Mesendoderm (in vitro differentiated cells): ENCODE measurements around the gene SLC48A1.

Experiments used
- DNase-seq: peaks from one replicate; pipeline ENCODE4 v3.0.0; 2013
- H2AK5ac ChIP-seq: 2 replicates; pipeline ENCODE4 v1.6.1; 2013; ENCODE audit warnings: low read length, inconsistent platforms
- H2BK120ac ChIP-seq: 2 replicates; pipeline ENCODE4 v1.6.1; 2013; ENCODE audit warnings: low read depth, mild to moderate bottlenecking, low read length, moderate library complexity, mixed read lengths
- H2BK15ac ChIP-seq: replicated peaks from 2 replicates; pipeline ENCODE4 v1.6.1; 2013; ENCODE audit warnings: low read depth, mild to moderate bottlenecking, moderate library complexity
- H2BK5ac ChIP-seq: 2 replicates; pipeline ENCODE4 v1.6.1; 2013; ENCODE audit warnings: low read length, inconsistent platforms
- H3K18ac ChIP-seq: 2 replicates; pipeline ENCODE4 v1.6.1; 2013; ENCODE audit warnings: mild to moderate bottlenecking, low read length, mixed read lengths
- H3K23ac ChIP-seq: one replicate; pipeline ENCODE4 v1.6.1; 2013; ENCODE audit warnings: low read length
- H3K27ac ChIP-seq: 2 replicates; pipeline ENCODE4 v1.5.1; 2013; ENCODE audit warnings: low read depth, mild to moderate bottlenecking, inconsistent platforms, low read length, moderate library complexity
- H3K27me3 ChIP-seq: 2 replicates; pipeline ENCODE4 v1.6.1; 2013; ENCODE audit warnings: low read length, control low read depth, mild to moderate bottlenecking, inconsistent platforms; ENCODE audit not compliant: insufficient read depth, poor library complexity
- H3K36me3 ChIP-seq: 2 replicates; pipeline ENCODE4 v1.6.1; 2013; ENCODE audit warnings: low read length, inconsistent platforms; ENCODE audit not compliant: control insufficient read depth, insufficient read depth
- H3K4ac ChIP-seq: one replicate; pipeline ENCODE4 v1.6.1; 2013; ENCODE audit warnings: low read depth, mild to moderate bottlenecking, low read length, moderate library complexity
- H3K4me1 ChIP-seq: 2 replicates; pipeline ENCODE4 v1.6.1; 2013; ENCODE audit warnings: low read depth, low read length, inconsistent platforms; ENCODE audit not compliant: control insufficient read depth
- H3K4me2 ChIP-seq: 2 replicates; pipeline ENCODE4 v1.6.1; 2013; ENCODE audit warnings: low read length
- H3K4me3 ChIP-seq: 2 replicates; pipeline ENCODE4 v1.5.1; 2013; ENCODE audit warnings: mild to moderate bottlenecking, low read length
- H3K56ac ChIP-seq: one replicate; pipeline ENCODE4 v1.6.1; 2013; ENCODE audit warnings: low read length
- H3K79me1 ChIP-seq: 2 replicates; pipeline ENCODE4 v1.6.1; 2013; ENCODE audit warnings: low read length, inconsistent platforms
- H3K79me2 ChIP-seq: 2 replicates; pipeline ENCODE4 v1.6.1; 2013; ENCODE audit warnings: mild to moderate bottlenecking, low read length; ENCODE audit not compliant: control insufficient read depth, insufficient read depth
- H3K9ac ChIP-seq: 2 replicates; pipeline ENCODE4 v1.6.1; 2013; ENCODE audit warnings: low read length, inconsistent platforms
- H4K5ac ChIP-seq: one replicate; pipeline ENCODE4 v1.6.1; 2013; ENCODE audit warnings: low read length
- H4K8ac ChIP-seq: one replicate; pipeline ENCODE4 v1.6.1; 2013; ENCODE audit warnings: low read depth, mild to moderate bottlenecking, control low read depth, low read length, moderate library complexity
- WGBS: extraction: QIAGEN DNeasy Blood & Tissue Kit; methylation state at CpG from one replicate; pipeline ENCODE4 v1.1.7; 2013; ENCODE audit warnings: low lambda C conversion rate, missing lambda C conversion rate; ENCODE audit not compliant: insufficient coverage; ENCODE audit errors: extremely low coverage; 5-methylcytosine and 5-hydroxymethylcytosine counted together

The SLC48A1 gene

DNA sequence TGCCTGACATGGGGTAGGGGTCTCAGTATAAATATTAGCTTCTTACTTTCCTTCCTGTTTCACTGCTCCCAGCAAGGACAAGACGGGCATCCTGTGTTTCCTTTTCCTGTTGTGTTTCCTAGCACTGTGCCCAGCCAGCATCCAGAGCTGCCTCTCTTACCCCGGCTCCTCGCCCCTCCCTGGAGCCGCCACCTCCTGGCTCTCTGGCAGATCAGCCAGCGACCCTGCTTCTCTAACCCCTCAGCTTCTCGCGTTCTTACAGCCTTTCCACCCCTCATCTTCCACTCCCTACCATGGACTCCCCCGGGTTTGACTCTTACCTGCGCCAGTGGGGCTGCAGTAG is 28.8 kb downstream of the SLC48A1 start:
- DNase-seq = no peak
- H3K9ac ChIP-seq = no peak overlapping the region
- H3K79me2 ChIP-seq = peaks cover 74% of the 10 kb centered on the region
- H3K27me3 ChIP-seq = no peaks in the 10 kb centered on the region
- H3K18ac ChIP-seq = no peak overlapping the region
- no peak overlapping the region for H3K56ac ChIP-seq
- no peak overlapping the region for H3K4me3 ChIP-seq
- no CpG with 5 or more reads among the region's 9 CpGs for WGBS
- no peak overlapping the region for H4K8ac ChIP-seq
- no peak overlapping the region for H3K27ac ChIP-seq
- H3K4ac ChIP-seq = no peak overlapping the region
- no peak overlapping the region for H2BK15ac ChIP-seq
- no peak overlapping the region for H4K5ac ChIP-seq
- peaks cover 9% of the 10 kb centered on the region for H3K4me1 ChIP-seq
- no peak overlapping the region for H2BK5ac ChIP-seq
- H3K36me3 ChIP-seq = peaks cover 5% of the 10 kb centered on the region
- H3K4me2 ChIP-seq = no peak overlapping the region
- H2AK5ac ChIP-seq = no peak overlapping the region
- H3K23ac ChIP-seq = no peak overlapping the region
- no peak overlapping the region for H2BK120ac ChIP-seq
- peaks cover 46% of the 10 kb centered on the region for H3K79me1 ChIP-seq

DNA sequence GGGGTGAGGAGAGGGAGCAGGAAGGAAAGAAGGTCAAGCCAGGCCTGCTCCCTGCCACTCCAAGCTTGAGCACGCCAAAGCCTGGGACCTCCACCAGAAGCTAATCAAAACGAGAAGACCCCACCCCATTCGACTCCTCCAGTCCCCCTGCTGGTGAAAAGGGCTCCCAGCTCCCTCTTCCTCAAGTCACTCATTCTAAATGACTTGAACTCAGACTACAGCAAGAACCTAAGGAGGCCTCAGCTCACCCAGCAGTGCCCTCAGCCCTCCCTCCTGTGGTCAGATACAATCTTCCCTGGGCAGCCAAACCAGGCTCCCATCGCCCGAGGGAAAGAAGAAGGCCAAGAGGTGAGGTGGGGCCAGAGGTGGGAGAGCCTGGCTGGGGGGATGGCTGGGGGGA is 29.3 kb downstream of the SLC48A1 start:
- Histone ChIP-seq H3K4me2 (no peak overlapping the region), H3K27ac (no peak overlapping the region), H3K4me3 (no peak overlapping the region), H2BK120ac (no peak overlapping the region), H3K4ac (no peak overlapping the region), H3K4me1 (peaks cover 9% of the 10 kb centered on the region), H3K9ac (peak overlapping the region; percentile 19), H2BK5ac (no peak overlapping the region), H3K79me2 (peaks cover 78% of the 10 kb centered on the region), H3K36me3 (peaks cover 4% of the 10 kb centered on the region), H3K27me3 (no peaks in the 10 kb centered on the region), H4K5ac (no peak overlapping the region), H2AK5ac (no peak overlapping the region), H4K8ac (no peak overlapping the region), H3K18ac (no peak overlapping the region), H3K79me1 (peaks cover 48% of the 10 kb centered on the region), H3K23ac (no peak overlapping the region), H2BK15ac (no peak overlapping the region), H3K56ac (peak overlapping the region; percentile 49)
- DNase-seq = peak; percentile 68
- no CpG with 5 or more reads among the region's 5 CpGs for WGBS

DNA sequence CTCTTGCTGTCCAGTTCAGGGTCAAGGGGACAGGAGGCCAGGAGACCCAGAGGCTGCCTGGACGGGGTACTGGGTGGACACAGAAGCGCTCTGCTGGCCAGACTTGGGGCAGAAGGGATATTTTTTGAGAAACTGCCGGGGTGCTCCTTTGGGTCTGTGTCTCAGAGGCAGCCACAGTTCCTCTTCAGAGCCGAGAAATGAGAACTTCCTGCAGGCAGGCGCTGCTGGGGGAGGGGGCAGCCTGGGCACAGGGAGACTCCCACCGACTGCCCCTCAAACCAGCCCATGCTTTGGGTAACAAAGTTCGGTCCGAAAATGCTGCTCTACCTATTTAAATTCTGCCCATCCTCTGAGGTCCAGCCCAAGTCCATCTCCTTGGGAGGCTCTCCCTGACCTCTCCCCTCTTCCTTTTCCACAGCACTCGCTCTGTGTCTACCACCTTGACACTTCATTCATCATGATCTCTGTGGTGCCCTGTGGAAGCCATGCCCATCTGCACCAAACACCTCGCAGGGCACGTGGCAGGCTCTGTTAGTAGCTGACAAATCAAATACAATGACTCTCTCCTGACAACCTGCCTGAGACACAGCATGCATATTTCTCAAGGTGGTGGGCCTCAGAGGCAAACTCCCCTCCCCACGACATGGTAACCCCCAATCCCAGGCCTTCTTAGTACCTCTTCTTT is 30.3 kb downstream of the SLC48A1 start:
- no CpG with 5 or more reads among the region's 12 CpGs for WGBS
- no peak overlapping the region for H2BK15ac ChIP-seq
- no peak overlapping the region for H2BK120ac ChIP-seq
- no peak overlapping the region for H3K4me3 ChIP-seq
- no peak overlapping the region for H3K23ac ChIP-seq
- no peak overlapping the region for H4K5ac ChIP-seq
- peaks cover 3% of the 10 kb centered on the region for H3K36me3 ChIP-seq
- H3K79me1 ChIP-seq = peaks cover 52% of the 10 kb centered on the region
- no peak for DNase-seq
- peaks cover 13% of the 10 kb centered on the region for H3K4me1 ChIP-seq
- no peak overlapping the region for H3K4me2 ChIP-seq
- no peak overlapping the region for H2BK5ac ChIP-seq
- H3K79me2 ChIP-seq = peaks cover 88% of the 10 kb centered on the region
- H3K4ac ChIP-seq = no peak overlapping the region
- no peak overlapping the region for H3K18ac ChIP-seq
- no peaks in the 10 kb centered on the region for H3K27me3 ChIP-seq
- no peak overlapping the region for H3K27ac ChIP-seq
- no peak overlapping the region for H3K9ac ChIP-seq
- no peak overlapping the region for H2AK5ac ChIP-seq
- H3K56ac ChIP-seq = peak overlapping the region; percentile 49
- no peak overlapping the region for H4K8ac ChIP-seq

DNA sequence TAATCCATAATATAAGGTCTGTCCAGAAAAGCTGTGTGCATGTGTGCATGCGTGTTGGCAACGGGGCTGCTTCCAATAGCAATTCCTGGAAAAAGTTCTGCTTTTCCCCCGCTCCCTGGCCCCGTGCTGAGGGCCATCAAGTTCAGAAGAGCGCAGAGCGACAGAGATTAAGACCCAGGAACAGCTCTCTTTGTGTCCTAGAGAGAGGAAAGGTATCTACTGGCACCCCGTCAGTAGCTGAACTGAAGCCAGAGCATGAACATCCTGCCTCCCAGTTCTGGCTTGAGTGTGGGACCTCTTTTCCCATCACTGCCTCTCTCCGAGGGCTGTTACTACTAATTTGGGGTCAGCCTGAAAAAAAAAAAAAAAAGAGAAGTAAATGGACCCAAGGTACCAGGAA is 31.1 kb downstream of the SLC48A1 start:
- no peak for DNase-seq
- no peak overlapping the region for H3K4me2 ChIP-seq
- no peak overlapping the region for H4K8ac ChIP-seq
- no peak overlapping the region for H3K18ac ChIP-seq
- H3K4ac ChIP-seq = no peak overlapping the region
- no peak overlapping the region for H3K9ac ChIP-seq
- H2BK120ac ChIP-seq = no peak overlapping the region
- H3K23ac ChIP-seq = no peak overlapping the region
- WGBS = no CpG with 5 or more reads among the region's 8 CpGs
- no peak overlapping the region for H2AK5ac ChIP-seq
- H3K79me2 ChIP-seq = peaks cover 97% of the 10 kb centered on the region
- peaks cover 50% of the 10 kb centered on the region for H3K79me1 ChIP-seq
- H3K4me3 ChIP-seq = no peak overlapping the region
- no peak overlapping the region for H4K5ac ChIP-seq
- H2BK5ac ChIP-seq = no peak overlapping the region
- H3K4me1 ChIP-seq = peaks cover 16% of the 10 kb centered on the region
- H3K56ac ChIP-seq = no peak overlapping the region
- H3K27ac ChIP-seq = no peak overlapping the region
- no peaks in the 10 kb centered on the region for H3K27me3 ChIP-seq
- no peak overlapping the region for H2BK15ac ChIP-seq
- H3K36me3 ChIP-seq = peaks cover 3% of the 10 kb centered on the region

DNA sequence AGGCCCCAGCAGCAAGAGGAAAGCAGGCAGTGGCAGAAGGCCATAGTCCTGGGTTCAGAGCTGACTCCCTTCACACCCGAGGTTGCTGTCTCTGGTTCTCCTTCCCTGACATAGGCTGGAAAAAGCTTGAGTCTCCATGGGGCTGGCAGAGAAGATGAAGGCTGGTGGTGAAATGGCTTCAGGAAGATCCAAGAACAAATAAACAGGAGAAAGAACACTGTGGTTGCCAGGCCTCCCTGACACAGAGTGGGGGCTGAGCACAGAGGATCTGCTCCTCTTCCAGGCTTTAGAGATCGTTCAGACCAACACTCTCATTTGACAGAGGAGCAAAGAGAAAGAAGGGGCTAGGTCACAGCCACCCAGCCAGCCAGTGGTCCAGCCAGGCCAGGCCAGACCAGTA is 32.4 kb downstream of the SLC48A1 start:
- Histone ChIP-seq H3K27me3 (no peaks in the 10 kb centered on the region), H3K79me1 (peaks cover 46% of the 10 kb centered on the region), H2BK15ac (no peak overlapping the region), H3K18ac (no peak overlapping the region), H3K4me2 (no peak overlapping the region), H2BK5ac (no peak overlapping the region), H4K5ac (no peak overlapping the region), H2BK120ac (no peak overlapping the region), H3K56ac (no peak overlapping the region), H3K36me3 (peaks cover 3% of the 10 kb centered on the region), H3K27ac (no peak overlapping the region), H3K4me1 (peaks cover 19% of the 10 kb centered on the region), H3K23ac (no peak overlapping the region), H3K4ac (no peak overlapping the region), H3K9ac (no peak overlapping the region), H3K79me2 (peaks cover 95% of the 10 kb centered on the region), H2AK5ac (no peak overlapping the region), H4K8ac (no peak overlapping the region), H3K4me3 (no peak overlapping the region)
- WGBS = no CpG with 5 or more reads among the region's 2 CpGs
- DNase-seq = no peak

DNA sequence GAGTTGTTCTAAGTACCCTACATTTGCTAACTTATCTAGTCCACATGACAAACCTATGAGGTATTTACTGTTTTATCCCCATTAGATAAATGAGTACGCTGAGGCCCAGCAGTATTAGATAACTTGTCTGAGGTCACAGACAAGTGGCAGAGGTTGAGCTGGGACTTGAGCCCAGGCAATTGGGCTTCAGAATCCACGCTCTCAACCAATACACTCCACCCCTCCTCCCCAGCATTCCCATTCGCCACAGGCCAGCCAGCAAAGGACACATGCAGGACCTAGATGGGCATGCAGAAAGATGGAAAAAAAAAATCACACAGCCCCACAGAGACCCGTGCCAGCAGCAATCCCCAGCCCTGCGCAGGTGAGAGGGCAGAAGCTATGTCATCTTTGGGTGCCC is 34.3 kb downstream of the SLC48A1 start:
- Histone ChIP-seq H3K27me3 (no peaks in the 10 kb centered on the region), H2BK120ac (no peak overlapping the region), H3K4me1 (peaks cover 32% of the 10 kb centered on the region), H4K5ac (no peak overlapping the region), H3K18ac (no peak overlapping the region), H2AK5ac (no peak overlapping the region), H3K9ac (no peak overlapping the region), H2BK5ac (no peak overlapping the region), H3K4me3 (no peak overlapping the region), H2BK15ac (no peak overlapping the region), H3K23ac (no peak overlapping the region), H3K79me1 (peaks cover 39% of the 10 kb centered on the region), H3K79me2 (peaks cover 94% of the 10 kb centered on the region), H3K36me3 (no peaks in the 10 kb centered on the region), H3K27ac (no peak overlapping the region), H3K4me2 (no peak overlapping the region), H4K8ac (no peak overlapping the region), H3K4ac (no peak overlapping the region), H3K56ac (no peak overlapping the region)
- DNase-seq = no peak
- WGBS = no CpG with 5 or more reads among the region's 5 CpGs
